Esophagus muscularis mucosa (tissue), 4 donors: ENCODE results near the gene HSPA1L. TPM values are rescaled to one million over a fixed set of nuclear protein-coding genes. Genes with fewer than 3 reads are reported as not detected.
"Not testable (repeated sequence)": the region's sequence is repeated elsewhere in the genome, so short reads cannot be mapped to it uniquely, and the experiment has no call there.

Experiments used
- DNase-seq: peaks from one replicate; pipeline ENCODE4 v3.0.0-alpha.2; 2017; ENCODE audit errors: extremely low spot score
- H3K27ac ChIP-seq, 4 donors: fragments of 200-600 bp; sonication (generic); replicated peaks in 1 of 4; 1 replicate in 3 of 4; 2 replicates in 1 of 4; pipeline ENCODE4 v1.5.1; 2016 to 2019; ENCODE audit warnings: mild to moderate bottlenecking in 1 of 4
- H3K27me3 ChIP-seq, 4 donors: fragments of 200-600 bp; sonication (generic); one replicate each; pipeline versions ENCODE4 v1.5.1 to v1.6.0; 2016 to 2019
- H3K36me3 ChIP-seq, 4 donors: fragments of 200-600 bp; sonication (generic); one replicate each; pipeline ENCODE4 v1.5.1; 2016 to 2019
- H3K4me1 ChIP-seq, 4 donors: fragments of 200-600 bp; sonication (generic); one replicate each; pipeline ENCODE4 v1.5.1; 2016 to 2019
- H3K4me3 ChIP-seq, 4 donors: fragments of 200-600 bp; sonication (generic); 1 replicate in 2 of 4; 2 replicates in 2 of 4; pipeline ENCODE4 v1.5.1; 2016 to 2019; ENCODE audit warnings: mild to moderate bottlenecking in 4 of 4, moderate library complexity in 1 of 4
- H3K9me3 ChIP-seq, 4 donors: fragments of 200-600 bp; sonication (generic); 1 replicate in 3 of 4; 2 replicates in 1 of 4; pipeline ENCODE4 v1.5.1; 2016 to 2019
- CTCF ChIP-seq, 3 experiments: fragments of 200-600 bp in 2 of 3; fragments of 450-650 bp in 1 of 3; sonication (generic) in 2 of 3; IDR thresholded peaks; one replicate each; pipeline ENCODE4 v1.5.1; 2017 to 2019; ENCODE audit warnings: antibody characterized with exemption in 3 of 3, mild to moderate bottlenecking in 2 of 3, moderate library complexity in 1 of 3
- EP300 ChIP-seq: sonication (generic); formaldehyde crosslinking; IDR thresholded peaks from one replicate; pipeline ENCODE4 v1.6.1; 2017; ENCODE audit warnings: antibody characterized with exemption
- POLR2A ChIP-seq: fragments of 450-650 bp; IDR thresholded peaks from one replicate; pipeline ENCODE4 v1.6.1; 2017; ENCODE audit warnings: antibody characterized with exemption, moderate library complexity, mild to moderate bottlenecking, low read depth
- POLR2AphosphoS5 ChIP-seq, 2 donors: sonication (generic); formaldehyde crosslinking; IDR thresholded peaks; one replicate each; pipeline ENCODE4 v1.6.1; 2017; ENCODE audit warnings: antibody characterized with exemption in 2 of 2
- WGBS: methylation state at CpG from one replicate; pipeline ENCODE4 v1.1.5; 2018; 5-methylcytosine and 5-hydroxymethylcytosine counted together
- intact Hi-C: fragments of 100-400 bp; cut with DNase I; formaldehyde crosslinking; loops from one replicate; pipeline ENCODE4 v1.15.1; 2023
- total RNA-seq, 4 donors: library from RNA; depleted of rRNA; stranded (reverse); fragments of >200 nt; gene quantifications; one replicate each; pipeline versions ENCODE4 v1.1.0 to v1.2.1, GENCODE V29; 2016

The HSPA1L gene
- total RNA-seq, 4 donors from 2014 or later: 1.2 to 3.7 (median 2.6) TPM

- no peak overlapping the region for H3K4me3 ChIP-seq
- intact Hi-C loops: no loop called here
Observed at GRCh38 chr6:31858707-31859106, 43.6 kb upstream of the HSPA1L start.

GRCh38 chr6:31857774-31858173 is 42.7 kb upstream of the HSPA1L start:
- H3K4me3 ChIP-seq, DNase-seq, H3K27ac ChIP-seq, H3K27me3 ChIP-seq, intact Hi-C loops, H3K9me3 ChIP-seq: not testable (repeated sequence)
- Histone ChIP-seq H3K4me1 (peaks cover 9 to 18% (median 11%) of the 10 kb centered on the region in 4 donors), H3K36me3 (peaks cover 15 to 48% (median 43%) of the 10 kb centered on the region in 4 donors)
- WGBS: 95% methylated on average over 8 of the region's 8 CpGs

More at GRCh38 chr6:31858707-31859106, 43.6 kb upstream of the HSPA1L start:
- H3K9me3 ChIP-seq: no peaks in the 10 kb centered on the region
- H3K27me3 ChIP-seq: no peaks in the 10 kb centered on the region
- DNase-seq: no peak
- TF ChIP-seq EP300 (no peak), CTCF (IDR thresholded peaks at IDR 0.05) (no peak), POLR2AphosphoS5 (IDR thresholded peaks at IDR 0.05) (no peak), POLR2A (no peak)
- H3K27ac ChIP-seq: no peak overlapping the region
- 88% methylated on average over 8 of the region's 8 CpGs for WGBS
- H3K4me1 ChIP-seq: peaks cover 15 to 25% (median 18%) of the 10 kb centered on the region in 4 donors
- H3K36me3 ChIP-seq: peaks cover 15 to 48% (median 43%) of the 10 kb centered on the region in 4 donors

GRCh38 chr6:31851980-31852718 is 37.1 kb upstream of the HSPA1L start:
- DNase-seq, H3K27ac ChIP-seq, H3K27me3 ChIP-seq, intact Hi-C loops, H3K4me1 ChIP-seq, H3K9me3 ChIP-seq, H3K36me3 ChIP-seq, H3K4me3 ChIP-seq: not testable (repeated sequence)
- 88% methylated on average over 25 of the region's 35 CpGs for WGBS

- WGBS: 86% methylated on average over 2 of the region's 2 CpGs
Observed at GRCh38 chr6:31851485-31851832, 36.4 kb upstream of the HSPA1L start.

GRCh38 chr6:31850765-31851484 is 35.8 kb upstream of the HSPA1L start:
- Histone ChIP-seq H3K4me1 (no peaks in the 10 kb centered on the region), H3K27ac (no peak overlapping the region), H3K36me3 (no peaks in the 10 kb centered on the region), H3K9me3 (no peaks in the 10 kb centered on the region), H3K4me3 (no peak overlapping the region), H3K27me3 (no peaks in the 10 kb centered on the region)
- 97% methylated on average over 2 of the region's 2 CpGs for WGBS
- TF ChIP-seq CTCF (IDR thresholded peaks at IDR 0.05) (no peak), EP300 (no peak), POLR2A (no peak), POLR2AphosphoS5 (IDR thresholded peaks at IDR 0.05) (no peak)
- DNase-seq: no peak
- intact Hi-C loops: no loop called here

More at GRCh38 chr6:31851485-31851832, 36.4 kb upstream of the HSPA1L start:
- DNase-seq: no peak
- Histone ChIP-seq H3K9me3 (no peaks in the 10 kb centered on the region), H3K4me3 (no peak overlapping the region), H3K27ac (no peak overlapping the region), H3K27me3 (no peaks in the 10 kb centered on the region), H3K36me3 (no peaks in the 10 kb centered on the region), H3K4me1 (no peaks in the 10 kb centered on the region)
- TF ChIP-seq EP300 (no peak), POLR2A (no peak), POLR2AphosphoS5 (IDR thresholded peaks at IDR 0.05) (no peak), CTCF (IDR thresholded peaks at IDR 0.05) (no peak)
- intact Hi-C loops: no loop called here
